IMR-90 (cell line): ENCODE measurements around the gene ZNF587B. TPM values are rescaled to one million over a fixed set of nuclear protein-coding genes. Genes with fewer than 3 reads are reported as not detected.
"Not testable (repeated sequence)": the region's sequence is repeated elsewhere in the genome, so short reads cannot be mapped to it uniquely, and the experiment has no call there.

Source experiments
- ATAC-seq: fragments of 200-7000 bp; cut with Tn5 transposase; 2 replicates; pipeline ENCODE4 v1.9.1; 2020; ENCODE audit warnings: low read depth, mild to moderate bottlenecking, moderate library complexity
- BruUV-seq: library from RNA; stranded (reverse); fragments of 400-500 nt; replicated peaks from 2 replicates; lab custom pipeline; 2021; lab: Mats Ljungman, UMichigan
- CTCF ChIA-PET: fragments of 300-600 bp; formaldehyde crosslinking; extraction: SDS; loops from one replicate; lab custom pipeline; 2021; ENCODE audit warnings: antibody characterized with exemption; lab: Yijun Ruan, JAX
- POLR2A ChIA-PET: fragments of 300-600 bp; sonication (Branson Sonifier 250); formaldehyde crosslinking; loops from one replicate; lab custom pipeline; 2022; ENCODE audit warnings: antibody characterized with exemption; ENCODE audit not compliant: unreplicated experiment; lab: Charles Lee
- DNase-seq: peaks from one replicate; pipeline ENCODE4 v3.0.0; 2013
- H2AFZ ChIP-seq: replicated peaks from 2 replicates; pipeline ENCODE3; 2013; ENCODE audit warnings: low read length, mild to moderate bottlenecking; ENCODE audit not compliant: poor library complexity
- H2AK5ac ChIP-seq: 2 replicates; pipeline ENCODE4 v1.6.1; 2013; ENCODE audit warnings: low read depth, low read length, inconsistent platforms
- H2AK9ac ChIP-seq: replicated peaks from 2 replicates; pipeline ENCODE3; 2013; ENCODE audit warnings: mild to moderate bottlenecking, low read depth, low read length, moderate library complexity; ENCODE audit not compliant: poor library complexity
- H2BK120ac ChIP-seq: 2 replicates; pipeline ENCODE4 v1.6.1; 2013; ENCODE audit warnings: low read depth, low read length, inconsistent platforms
- H2BK15ac ChIP-seq: 3 replicates; pipeline ENCODE4 v1.6.1; 2013; ENCODE audit warnings: low read depth, low read length, inconsistent platforms
- H2BK20ac ChIP-seq: 2 replicates; pipeline ENCODE4 v1.6.1; 2013; ENCODE audit warnings: low read depth, mild to moderate bottlenecking, inconsistent platforms, low read length, moderate library complexity
- H2BK5ac ChIP-seq: 2 replicates; pipeline ENCODE4 v1.6.1; 2013; ENCODE audit warnings: mild to moderate bottlenecking, low read depth, low read length, inconsistent platforms; ENCODE audit not compliant: poor library complexity, severe bottlenecking
- H3K14ac ChIP-seq: replicated peaks from 2 replicates; pipeline ENCODE4 v1.6.1; 2013; ENCODE audit warnings: low read depth, low read length, inconsistent platforms
- H3K18ac ChIP-seq: 2 replicates; pipeline ENCODE4 v1.6.1; 2013; ENCODE audit warnings: low read depth, low read length, control low read depth
- H3K23ac ChIP-seq: 2 replicates; pipeline ENCODE4 v1.6.1; 2013; ENCODE audit warnings: low read depth, low read length, inconsistent platforms
- H3K27ac ChIP-seq: 2 replicates; pipeline ENCODE4 v1.5.1; 2013; ENCODE audit warnings: mild to moderate bottlenecking, control low read depth, low read length; ENCODE audit not compliant: insufficient read depth
- H3K27me3 ChIP-seq: 2 replicates; pipeline ENCODE4 v1.6.1; 2013; ENCODE audit warnings: low read length; ENCODE audit not compliant: control insufficient read depth, insufficient read depth
- H3K36me3 ChIP-seq: 2 replicates; pipeline ENCODE4 v1.6.1; 2013; ENCODE audit warnings: low read length, mixed read lengths; ENCODE audit not compliant: control insufficient read depth, insufficient read depth
- H3K4ac ChIP-seq: 2 replicates; pipeline ENCODE4 v1.6.1; 2013; ENCODE audit warnings: low read depth, low read length, inconsistent platforms
- H3K4me1 ChIP-seq: 2 replicates; pipeline ENCODE4 v1.6.1; 2013; ENCODE audit warnings: low read length, mixed read lengths; ENCODE audit not compliant: control insufficient read depth, insufficient read depth
- H3K4me2 ChIP-seq: 2 replicates; pipeline ENCODE4 v1.6.1; 2013; ENCODE audit warnings: low read depth, mild to moderate bottlenecking, control low read depth, low read length, moderate library complexity
- H3K4me3 ChIP-seq: 2 replicates; pipeline ENCODE4 v1.5.1; 2013; ENCODE audit warnings: low read depth, mild to moderate bottlenecking, control low read depth, low read length, moderate library complexity; ENCODE audit not compliant: insufficient read depth
- H3K56ac ChIP-seq: 2 replicates; pipeline ENCODE4 v1.6.1; 2013; ENCODE audit warnings: low read length, inconsistent platforms; ENCODE audit not compliant: insufficient read depth; ENCODE audit errors: extremely low read depth
- H3K79me1 ChIP-seq, 2 experiments: 2 replicates each; pipeline ENCODE4 v1.6.1; 2013; ENCODE audit warnings: low read length in 2 of 2, inconsistent platforms in 1 of 2, low read depth in 1 of 2
- H3K9ac ChIP-seq: 2 replicates; pipeline ENCODE4 v1.6.1; 2013; ENCODE audit warnings: low read depth, low read length, control low read depth
- H3K9me1 ChIP-seq: 2 replicates; pipeline ENCODE4 v1.6.1; 2013; ENCODE audit warnings: low read length, inconsistent platforms; ENCODE audit not compliant: insufficient read depth
- H3K9me3 ChIP-seq: 2 replicates; pipeline ENCODE4 v1.6.1; 2013; ENCODE audit warnings: low read length; ENCODE audit not compliant: control insufficient read depth, insufficient read depth
- H4K20me1 ChIP-seq: 2 replicates; pipeline ENCODE4 v1.6.1; 2013; ENCODE audit warnings: low read length, inconsistent platforms; ENCODE audit not compliant: insufficient read depth
- H4K5ac ChIP-seq: 2 replicates; pipeline ENCODE4 v1.6.1; 2013; ENCODE audit warnings: mild to moderate bottlenecking, low read depth, low read length, control low read depth
- H4K8ac ChIP-seq, 2 experiments: 2 replicates each; pipeline ENCODE4 v1.6.1; 2013; ENCODE audit warnings: low read depth in 2 of 2, low read length in 2 of 2, control low read depth in 1 of 2, inconsistent platforms in 1 of 2
- H4K91ac ChIP-seq: 2 replicates; pipeline ENCODE4 v1.6.1; 2013; ENCODE audit warnings: low read depth, low read length, inconsistent platforms; ENCODE audit not compliant: insufficient read depth
- BHLHE40 ChIP-seq: fragments of 150-350 bp; IDR thresholded peaks from 2 replicates; pipeline ENCODE4 v1.6.1; 2016; ENCODE audit warnings: mild to moderate bottlenecking, low read depth, low read length
- ELK1 ChIP-seq: fragments of 150-350 bp; IDR thresholded peaks from 2 replicates; pipeline ENCODE4 v1.6.1; 2016; ENCODE audit warnings: low read depth, mild to moderate bottlenecking, low read length, moderate library complexity, borderline replicate concordance
- MAZ ChIP-seq: IDR thresholded peaks from 2 replicates; pipeline ENCODE4 v1.6.1; 2012; ENCODE audit warnings: low read depth, mild to moderate bottlenecking, low read length, improper control_type of control experiment, moderate library complexity, borderline replicate concordance
- MXI1 ChIP-seq: IDR thresholded peaks from 2 replicates; pipeline ENCODE4 v1.6.1; 2012; ENCODE audit warnings: low read depth, mild to moderate bottlenecking, low read length, moderate library complexity, borderline replicate concordance
- SMC3 ChIP-seq: fragments of 150-350 bp; IDR thresholded peaks from 2 replicates; pipeline ENCODE4 v1.6.1; 2016; ENCODE audit warnings: low read depth, mild to moderate bottlenecking, antibody characterized with exemption, low read length, moderate library complexity
- WGBS, 2 experiments: methylation state at CpG; one replicate each; pipeline versions ENCODE4 v1.1.5 to v1.1.7; 2013; ENCODE audit warnings: missing lambda C conversion rate in 2 of 2; ENCODE audit not compliant: insufficient read length in 1 of 2; ENCODE audit errors: extremely low coverage in 2 of 2; 5-methylcytosine and 5-hydroxymethylcytosine counted together
- dilution Hi-C: fragments of 300-500 bp; cut with HindIII; formaldehyde crosslinking; loops from one replicate; pipeline ENCODE4 v1.14.3; 2018; ENCODE audit warnings: low sequenced_read_pairs; ENCODE audit not compliant: unreplicated experiment
- in situ Hi-C: fragments of 300-500 bp; cut with MboI; formaldehyde crosslinking; loops from 3 replicates; pipeline ENCODE4 v1.14.3; 2019; ENCODE audit warnings: low sequenced_read_pairs, inconsistent platforms, mixed read lengths
- intact Hi-C: fragments of 100-400 bp; cut with micrococcal nuclease; formaldehyde crosslinking; loops from 2 replicates; pipeline ENCODE4 v1.10.0; 2022
- polyA plus RNA-seq, 3 experiments: library from polyadenylated mRNA; depleted of rRNA; stranded (reverse); fragments of >200 nt; gene quantifications; 2 replicates each; pipeline ENCODE4 v1.2.3, GENCODE V29; 2012; ENCODE audit warnings: low replicate concordance in 1 of 3
- total RNA-seq: library from RNA; depleted of rRNA; stranded (reverse); fragments of >200 nt; gene quantifications from 2 replicates; pipeline ENCODE4 v1.2.3, GENCODE V29; 2012

ZNF587B gene
- total and polyA plus RNA-seq, 2 of the 4 experiments (the other 2 are of a cell fraction), result 3.7 to 33.9 TPM

GRCh38 chr19:57850553-57851017, 20.5 kb downstream of the ZNF587B start:
- peak overlapping the region; percentile 89 for H3K4me2 ChIP-seq
- H4K5ac ChIP-seq, result no peak overlapping the region
- peak overlapping the region; percentile 79 for H3K4me3 ChIP-seq
- no peak overlapping the region for H3K18ac ChIP-seq
- no CpG with 5 or more reads among the region's 11 CpGs for whole genome bisulfite sequencing, 2 experiments
- H2AK5ac ChIP-seq, result peak overlapping the region; percentile 32
- H2BK5ac ChIP-seq, result no peak overlapping the region
- ChIA-PET POLR2A (interaction anchor here (0.6 kb wide), 1 partner anchor 57 kb away, joined by 3 read pairs; no protein-coding TSS in a partner anchor), CTCF (no interaction called here)
- H2BK20ac ChIP-seq, result no peak overlapping the region
- no peaks in the 10 kb centered on the region for H3K27me3 ChIP-seq
- H3K4ac ChIP-seq, result peak overlapping the region; percentile 86; the same call in 1 of the 2 replicates
- dilution Hi-C loops (no loop called here), in situ Hi-C loops (no loop called here), intact Hi-C loops (no loop called here)
- peak overlapping the region; percentile 81; the same call in 1 of the 2 replicates for H3K14ac ChIP-seq
- H3K4me1 ChIP-seq, result 0 out of 2 replicates have a peak, but pooled peaks cover 1% of the 10 kb centered on the region
- H2AFZ ChIP-seq, result no peak overlapping the region
- H3K23ac ChIP-seq, result peak overlapping the region; percentile 86
- H3K56ac ChIP-seq, result no peak overlapping the region
- H3K27ac ChIP-seq, result peak overlapping the region; percentile 64; the same call in 1 of the 2 replicates
- no peak for ATAC-seq
- H3K9me3 ChIP-seq, result no peaks in the 10 kb centered on the region
- H2AK9ac ChIP-seq, result peak overlapping the region; percentile 81
- H2BK120ac ChIP-seq, result no peak overlapping the region
- peak overlapping the region; percentile 22 to 54; a peak in 1 of 4 replicates for H4K8ac ChIP-seq
- peaks cover 21% of the 10 kb centered on the region for H3K36me3 ChIP-seq
- peak overlapping the region; percentile 56; the same call in 1 of the 2 replicates for H4K91ac ChIP-seq
- peaks cover 12 to 60% of the 10 kb centered on the region in 2 experiments for H3K79me1 ChIP-seq
- TF ChIP-seq MXI1, result 0 out of 2 replicates have a peak, but pooled peaks have one; percentile 8
- TF ChIP-seq ELK1, result no peak
- TF ChIP-seq SMC3, result no peak
- TF ChIP-seq BHLHE40, result no peak
- TF ChIP-seq MAZ, result no peak
- H2BK15ac ChIP-seq, result no peak overlapping the region
- H3K9ac ChIP-seq, result peak overlapping the region; percentile 83
- no peaks in the 10 kb centered on the region for H3K9me1 ChIP-seq
- DNase-seq, result peak; percentile 31
- BruUV-seq, result no TSS peak
- H4K20me1 ChIP-seq, result peaks cover 20% of the 10 kb centered on the region

- DNase-seq, H3K56ac ChIP-seq, in situ Hi-C loops, H3K9ac ChIP-seq, H3K4ac ChIP-seq, H3K4me3 ChIP-seq, H3K9me3 ChIP-seq, H4K91ac ChIP-seq, H3K27ac ChIP-seq, H2BK15ac ChIP-seq, H3K14ac ChIP-seq, H2AK9ac ChIP-seq, H2BK5ac ChIP-seq, H2AFZ ChIP-seq, H3K23ac ChIP-seq, H3K4me1 ChIP-seq, H2BK120ac ChIP-seq, H4K8ac ChIP-seq, H2BK20ac ChIP-seq, H4K5ac ChIP-seq, dilution Hi-C loops, ATAC-seq, H3K4me2 ChIP-seq, BruUV-seq, CTCF ChIA-PET, H3K18ac ChIP-seq, H3K27me3 ChIP-seq, H3K9me1 ChIP-seq, intact Hi-C loops, H2AK5ac ChIP-seq: not testable (repeated sequence)
- Histone ChIP-seq H3K79me1 (peaks cover 9 to 55% of the 10 kb centered on the region in 2 experiments), H3K36me3 (peaks cover 29% of the 10 kb centered on the region), H4K20me1 (peaks cover 20% of the 10 kb centered on the region)
- POLR2A ChIA-PET, result interaction anchor here (0.6 kb wide), 2 partner anchors 33 to 197 kb away, joined by 3 read pairs; no protein-coding TSS in a partner anchor
- WGBS, 2 experiments, result no CpG with 5 or more reads among the region's 6 CpGs
Observed at GRCh38 chr19:57851812-57852603, 21.9 kb downstream of the ZNF587B start.
